Endodermal cell (in vitro differentiated cells): ENCODE data around the gene TSPAN8. TPM values are rescaled to one million over a fixed set of nuclear protein-coding genes. Genes with fewer than 3 reads are reported as not detected.

Experiments used
- DNase-seq: peaks from one replicate; pipeline ENCODE4 v3.0.0-alpha.2; 2017
- H3K27ac ChIP-seq: 2 replicates; pipeline ENCODE4 v1.5.1; 2013; ENCODE audit warnings: mild to moderate bottlenecking, low read depth, low read length, moderate library complexity
- H3K27me3 ChIP-seq: 2 replicates; pipeline ENCODE4 v1.6.1; 2013; ENCODE audit warnings: mild to moderate bottlenecking, low read length, moderate library complexity; ENCODE audit not compliant: insufficient read depth, control insufficient read depth, poor library complexity, severe bottlenecking
- H3K36me3 ChIP-seq: 2 replicates; pipeline ENCODE4 v1.7.0; 2013; ENCODE audit warnings: mild to moderate bottlenecking, low read length, moderate library complexity; ENCODE audit not compliant: control insufficient read depth, insufficient read depth
- H3K4me1 ChIP-seq: one replicate; pipeline ENCODE4 v1.7.0; 2013; ENCODE audit warnings: low read length; ENCODE audit not compliant: control insufficient read depth, insufficient read depth
- H3K4me3 ChIP-seq: 2 replicates; pipeline ENCODE4 v1.5.1; 2013; ENCODE audit warnings: mild to moderate bottlenecking, low read length, moderate library complexity
- H3K9ac ChIP-seq: 2 replicates; pipeline ENCODE4 v1.6.1; 2013; ENCODE audit warnings: mild to moderate bottlenecking, low read length, moderate library complexity; ENCODE audit not compliant: poor library complexity, severe bottlenecking; ENCODE audit errors: extremely low read depth
- H3K9me3 ChIP-seq: 2 replicates; pipeline ENCODE4 v1.6.1; 2013; ENCODE audit warnings: mild to moderate bottlenecking, low read length, moderate library complexity; ENCODE audit not compliant: control insufficient read depth
- H3K27ac Mint-ChIP-seq: 2 replicates; pipeline ENCODE4 v1.8.0; 2020; ENCODE audit warnings: mixed read lengths
- H3K27me3 Mint-ChIP-seq: 2 replicates; pipeline ENCODE4 v1.8.0; 2021; ENCODE audit warnings: mild to moderate bottlenecking, mixed read lengths; ENCODE audit not compliant: insufficient read depth
- H3K36me3 Mint-ChIP-seq: 2 replicates; pipeline ENCODE4 v1.8.0; 2020; ENCODE audit warnings: low read depth, mixed read lengths
- H3K4me1 Mint-ChIP-seq: 2 replicates; pipeline ENCODE4 v1.8.0; 2020; ENCODE audit warnings: mixed read lengths
- H3K4me3 Mint-ChIP-seq: 2 replicates; pipeline ENCODE4 v1.8.0; 2020; ENCODE audit warnings: mild to moderate bottlenecking, moderate library complexity, mixed read lengths
- H3K9me3 Mint-ChIP-seq: 2 replicates; pipeline ENCODE4 v1.8.0; 2020; ENCODE audit warnings: mild to moderate bottlenecking, mixed read lengths
- CTCF ChIP-seq: fragments of 200-600 bp; sonication (generic); conservative IDR thresholded peaks from 2 replicates; pipeline ENCODE4 v1.5.0; 2021; ENCODE audit warnings: antibody characterized with exemption, mild to moderate bottlenecking
- WGBS, 2 experiments: methylation state at CpG; one replicate each; pipeline versions ENCODE4 v1.1.5 to v1.1.7; 2013; ENCODE audit warnings: missing lambda C conversion rate in 2 of 2, mixed read lengths in 1 of 2; ENCODE audit not compliant: insufficient coverage in 1 of 2, insufficient read length in 1 of 2; 5-methylcytosine and 5-hydroxymethylcytosine counted together
- total RNA-seq, 2 donors: library from RNA; stranded (reverse); fragmentation: NEBNext Ultra II Directional in 1 of 2; extraction: Animal tissue kit (Norgen Biotek cat#: 25700) in 1 of 2; gene quantifications; 2 replicates in 1 of 2; 3 replicates in 1 of 2; pipeline ENCODE4 v1.2.1, GENCODE V29; 2021

TSPAN8 gene
- total RNA-seq, 2 donors from 2014 or later, result 0.48 to 1.0 TPM

GRCh38 chr12:71197460-71197859 is 39.7 kb upstream of the TSPAN8 start:
- no peak for DNase-seq
- Histone ChIP-seq H3K9ac (no peak overlapping the region), H3K27ac (no peak overlapping the region), H3K36me3 (no peaks in the 10 kb centered on the region), H3K27me3 (no peaks in the 10 kb centered on the region), H3K4me1 (peaks cover 14% of the 10 kb centered on the region), H3K9me3 (no peaks in the 10 kb centered on the region), H3K4me3 (no peak overlapping the region)
- TF ChIP-seq CTCF, result no peak
- H3K27ac Mint-ChIP-seq, result no peak overlapping the region
- peaks cover 6% of the 10 kb centered on the region for H3K9me3 Mint-ChIP-seq
- H3K36me3 Mint-ChIP-seq, result peaks cover 2% of the 10 kb centered on the region
- no peaks in the 10 kb centered on the region for H3K27me3 Mint-ChIP-seq
- H3K4me1 Mint-ChIP-seq, result peaks cover 38% of the 10 kb centered on the region
- H3K4me3 Mint-ChIP-seq, result no peak overlapping the region

- H3K9me3 Mint-ChIP-seq, result no peaks in the 10 kb centered on the region
- no peak for TF ChIP-seq CTCF
- H3K36me3 Mint-ChIP-seq, result no peaks in the 10 kb centered on the region
- DNase-seq, result no peak
- Histone ChIP-seq H3K4me1 (peaks cover 14% of the 10 kb centered on the region), H3K4me3 (no peak overlapping the region), H3K9me3 (no peaks in the 10 kb centered on the region), H3K27me3 (no peaks in the 10 kb centered on the region), H3K9ac (no peak overlapping the region), H3K27ac (no peak overlapping the region), H3K36me3 (no peaks in the 10 kb centered on the region)
- no peak overlapping the region for H3K4me3 Mint-ChIP-seq
- 63 to 64% methylated on average over 4 to 5 of the region's 5 CpGs for WGBS, 2 experiments
- H3K27ac Mint-ChIP-seq, result peak overlapping the region; percentile 53
- peaks cover 31% of the 10 kb centered on the region for H3K4me1 Mint-ChIP-seq
- no peaks in the 10 kb centered on the region for H3K27me3 Mint-ChIP-seq
These were observed 37.6 kb upstream of the TSPAN8 start for GRCh38 chr12:71195338-71195896.

- Mint-ChIP-seq H3K27me3 (no peaks in the 10 kb centered on the region), H3K4me1 (peaks cover 29% of the 10 kb centered on the region)
These were observed 36.9 kb upstream of the TSPAN8 start for GRCh38 chr12:71194657-71195056.

More at GRCh38 chr12:71194657-71195056, 36.9 kb upstream of the TSPAN8 start:
- Mint-ChIP-seq H3K36me3 (no peaks in the 10 kb centered on the region), H3K27ac (no peak overlapping the region), H3K9me3 (no peaks in the 10 kb centered on the region), H3K4me3 (no peak overlapping the region)
- no peak for DNase-seq
- H3K9ac ChIP-seq, result no peak overlapping the region
- H3K4me3 ChIP-seq, result no peak overlapping the region
- no peaks in the 10 kb centered on the region for H3K9me3 ChIP-seq
- H3K27me3 ChIP-seq, result no peaks in the 10 kb centered on the region
- no peak for TF ChIP-seq CTCF
- no peaks in the 10 kb centered on the region for H3K36me3 ChIP-seq
- no peak overlapping the region for H3K27ac ChIP-seq
- H3K4me1 ChIP-seq, result peaks cover 14% of the 10 kb centered on the region
- 83 to 87% methylated on average over 2 of the region's 2 CpGs for WGBS, 2 experiments
